ENCODE data around the gene UBE2D4. TPM values are rescaled to one million over a fixed set of nuclear protein-coding genes. Genes with fewer than 3 reads are reported as not detected.

The UBE2D4 gene
- total and polyA plus RNA-seq, 10 donors = 8.2 to 19.5 (median 12.7) TPM

- Histone ChIP-seq H3K9me3 (peaks cover 0 to 4% (median 0%) of the 10 kb centered on the region in 8 donors), H3K4me3 (no peak overlapping the region), H3K27ac (no peak overlapping the region), H3K27me3 (replicated peaks in 1 of 7) (no peaks in the 10 kb centered on the region), H3K36me3 (peaks cover 0 to 40% (median 7%) of the 10 kb centered on the region in 6 donors), H3K4me1 (no peaks in the 10 kb centered on the region)
- TF ChIP-seq CTCF (IDR thresholded peaks at IDR 0.05 in 8 of 11, conservative IDR thresholded peaks at IDR 0.05 in 3 of 11) (no peak), POLR2AphosphoS5 (IDR thresholded peaks at IDR 0.05) (no peak), POLR2A (IDR thresholded peaks at IDR 0.05) (no peak)
- intact Hi-C loops (cut with DNase I; ENCODE audit: low total_unique reads) = no loop called here
- whole genome bisulfite sequencing, 5 donors = 88 to 92% (median 90%) methylated on average over 3 of the region's 3 CpGs
- DNase-seq = no peak
Observed at GRCh38 chr7:43942997-43943396, 16.8 kb downstream of the UBE2D4 start.

- peaks cover 0 to 4% (median 0%) of the 10 kb centered on the region in 8 donors for H3K9me3 ChIP-seq
- no peak for DNase-seq
- no peaks in the 10 kb centered on the region for H3K4me1 ChIP-seq
- TF ChIP-seq CTCF (IDR thresholded peaks at IDR 0.05 in 8 of 11, conservative IDR thresholded peaks at IDR 0.05 in 3 of 11) (no peak), POLR2AphosphoS5 (IDR thresholded peaks at IDR 0.05) (no peak), POLR2A (IDR thresholded peaks at IDR 0.05) (no peak)
- intact Hi-C loops (cut with DNase I; ENCODE audit: low total_unique reads) = no loop called here
- WGBS, 5 donors = 78 to 91% (median 82%) methylated on average over 13 of the region's 13 CpGs
- H3K27me3 ChIP-seq (replicated peaks in 1 of 7) = no peaks in the 10 kb centered on the region
- no peak overlapping the region for H3K27ac ChIP-seq
- H3K36me3 ChIP-seq = peaks cover 0 to 46% (median 9%) of the 10 kb centered on the region in 6 donors
- H3K4me3 ChIP-seq = no peak overlapping the region
Observed at GRCh38 chr7:43943417-43944187, 17.4 kb downstream of the UBE2D4 start.

- peaks cover 0 to 4% (median 0%) of the 10 kb centered on the region in 8 donors for H3K9me3 ChIP-seq
- H3K27me3 ChIP-seq (replicated peaks in 1 of 7) = no peaks in the 10 kb centered on the region
- peaks cover 0 to 52% (median 14%) of the 10 kb centered on the region in 6 donors for H3K36me3 ChIP-seq
- no peak overlapping the region for H3K4me3 ChIP-seq
- intact Hi-C loops (cut with DNase I; ENCODE audit: low total_unique reads) = no loop called here
- 75 to 91% (median 91%) methylated on average over 4 of the region's 4 CpGs for WGBS, 5 donors
- no peak for DNase-seq
- TF ChIP-seq POLR2AphosphoS5 (IDR thresholded peaks at IDR 0.05) = no peak
- no peak for TF ChIP-seq CTCF (IDR thresholded peaks at IDR 0.05 in 8 of 11, conservative IDR thresholded peaks at IDR 0.05 in 3 of 11)
- TF ChIP-seq POLR2A (IDR thresholded peaks at IDR 0.05) = no peak
- no peaks in the 10 kb centered on the region for H3K4me1 ChIP-seq
- no peak overlapping the region for H3K27ac ChIP-seq
Observed at GRCh38 chr7:43944286-43944685, 18.1 kb downstream of the UBE2D4 start.

GRCh38 chr7:43952028-43952427 lies 25.8 kb downstream of the UBE2D4 start:
- no peaks in the 10 kb centered on the region for H3K4me1 ChIP-seq
- no peak for DNase-seq
- peaks cover 0 to 84% (median 43%) of the 10 kb centered on the region in 6 donors for H3K36me3 ChIP-seq
- 87 to 98% (median 93%) methylated on average over 3 of the region's 3 CpGs for WGBS, 5 donors
- H3K27me3 ChIP-seq (replicated peaks in 1 of 7) = no peaks in the 10 kb centered on the region
- H3K4me3 ChIP-seq = no peak overlapping the region
- H3K9me3 ChIP-seq = peaks cover 0 to 4% (median 0%) of the 10 kb centered on the region in 8 donors
- intact Hi-C loops (cut with DNase I; ENCODE audit: low total_unique reads) = no loop called here
- no peak overlapping the region for H3K27ac ChIP-seq
- TF ChIP-seq CTCF (IDR thresholded peaks at IDR 0.05 in 8 of 11, conservative IDR thresholded peaks at IDR 0.05 in 3 of 11) = no peak
- TF ChIP-seq POLR2A (IDR thresholded peaks at IDR 0.05) = no peak
- TF ChIP-seq POLR2AphosphoS5 (IDR thresholded peaks at IDR 0.05) = no peak
